HS-5 (cell line): ENCODE measurements around the gene ZNF341.
"Not testable (repeated sequence)": the region's sequence is repeated elsewhere in the genome, so short reads cannot be mapped to it uniquely, and the experiment has no call there.

Experiments
- DNase-seq: peaks from one replicate; pipeline ENCODE4 v3.0.0-alpha.2; 2012; ENCODE audit warnings: low read depth

Gene ZNF341

DNA sequence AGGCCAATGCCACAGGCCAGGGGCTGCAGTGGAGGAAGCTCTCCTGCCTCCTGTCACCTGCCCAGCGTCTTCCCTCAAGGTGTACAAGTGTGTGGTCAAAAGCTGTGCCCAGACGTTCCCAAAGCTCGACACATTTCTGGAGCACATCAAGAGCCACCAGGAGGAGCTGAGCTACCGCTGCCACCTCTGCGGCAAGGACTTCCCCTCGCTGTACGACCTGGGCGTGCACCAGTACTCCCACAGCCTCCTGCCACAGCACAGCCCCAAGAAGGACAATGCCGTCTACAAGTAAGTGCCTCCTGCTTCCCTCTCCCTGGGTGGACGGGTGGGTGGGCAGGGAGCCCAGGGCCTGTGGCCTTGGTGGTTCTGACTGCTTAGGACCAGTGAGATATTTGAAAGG lies 38.2 kb downstream of the ZNF341 start:
- DNase-seq: no peak

DNA sequence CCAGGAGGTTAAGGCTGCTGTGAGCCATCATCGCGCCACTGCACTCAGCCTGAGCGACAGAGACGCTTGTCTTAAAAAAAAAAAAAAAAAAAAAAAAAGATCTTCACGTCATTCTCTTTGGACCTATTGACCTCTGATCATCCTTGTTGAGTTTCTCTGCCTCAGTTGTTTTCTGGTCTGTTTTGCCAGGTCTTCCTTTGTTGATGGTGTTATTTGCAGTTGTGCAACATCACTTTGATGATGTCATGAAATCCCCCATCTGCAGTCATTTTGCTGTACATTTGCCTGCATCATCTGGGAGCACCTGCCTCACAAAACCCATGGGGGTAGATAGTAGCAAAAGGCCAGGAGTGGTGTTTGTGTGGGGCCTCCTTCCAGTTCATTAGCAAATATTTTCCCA lies 40.1 kb downstream of the ZNF341 start:
- no peak for DNase-seq

DNA sequence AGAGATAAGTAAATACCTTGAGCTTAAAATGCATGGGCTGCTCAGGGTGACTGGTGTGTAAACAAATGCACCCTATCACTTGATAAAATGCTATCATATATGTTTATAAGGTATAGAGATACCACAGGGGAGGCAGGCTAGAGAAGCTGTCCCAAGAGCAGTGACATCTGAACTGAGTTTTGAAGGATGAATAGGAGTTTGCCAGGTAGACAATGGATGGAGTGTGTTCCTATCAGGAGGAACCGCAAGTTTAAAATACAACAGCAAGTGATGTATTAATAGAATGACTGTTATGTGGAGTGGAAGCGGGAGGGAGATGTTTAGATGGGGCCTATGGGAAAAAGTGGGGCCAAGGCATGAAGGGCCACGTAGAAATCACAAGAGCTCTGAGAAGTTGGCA lies 40.6 kb downstream of the ZNF341 start:
- no peak for DNase-seq

DNA sequence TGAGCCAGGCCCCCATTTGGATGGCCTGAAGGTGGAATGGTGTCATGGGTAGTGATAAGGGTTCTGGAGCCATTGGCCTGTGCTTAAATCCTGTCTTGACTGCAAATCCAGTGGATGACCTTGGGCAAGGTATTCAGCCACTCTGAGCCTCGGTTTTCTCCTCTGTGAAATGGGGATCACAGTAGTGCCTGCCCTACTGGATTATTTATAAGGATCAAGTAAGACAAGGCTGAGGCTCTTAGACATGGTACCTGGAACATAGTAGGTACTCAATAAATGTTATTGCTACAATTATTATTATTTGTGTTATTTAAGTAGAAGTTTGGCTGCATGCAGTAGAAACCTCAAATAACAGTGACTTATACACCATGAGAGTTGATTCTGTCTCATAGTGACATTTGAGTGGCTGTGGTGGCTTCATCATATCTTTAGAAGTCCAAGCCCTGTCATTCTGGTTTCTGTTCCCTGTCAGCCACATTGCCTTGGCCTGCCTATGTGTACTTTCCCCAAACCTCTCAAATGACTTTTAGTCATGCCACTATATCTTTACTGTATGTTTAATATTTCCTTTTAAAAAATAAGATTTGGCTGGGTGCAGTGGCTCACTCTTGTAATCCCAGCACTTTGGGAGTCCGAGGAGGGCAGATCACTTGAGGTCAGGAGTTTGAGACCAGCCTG lies 41.8 kb downstream of the ZNF341 start:
- DNase-seq: no peak

DNA sequence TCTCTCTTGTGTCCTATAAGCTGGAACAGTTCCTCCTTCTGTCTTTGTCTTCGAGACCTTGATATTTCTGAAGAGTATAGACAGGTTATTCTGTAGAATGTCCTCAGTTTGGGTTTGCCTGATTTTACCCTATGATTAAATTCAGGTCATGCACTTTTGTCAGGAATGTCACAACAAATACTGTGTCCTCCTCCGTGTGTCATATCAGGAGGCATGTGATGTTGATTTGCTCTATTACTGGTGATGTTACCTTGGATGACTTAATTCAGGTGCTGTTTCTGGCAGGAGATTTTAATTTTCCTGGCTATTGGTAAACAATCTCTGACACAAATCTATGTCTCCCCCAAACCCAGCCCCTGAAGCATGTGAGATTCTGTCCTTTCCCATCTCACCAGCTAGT lies 46.0 kb downstream of the ZNF341 start:
- DNase-seq: no peak

DNA sequence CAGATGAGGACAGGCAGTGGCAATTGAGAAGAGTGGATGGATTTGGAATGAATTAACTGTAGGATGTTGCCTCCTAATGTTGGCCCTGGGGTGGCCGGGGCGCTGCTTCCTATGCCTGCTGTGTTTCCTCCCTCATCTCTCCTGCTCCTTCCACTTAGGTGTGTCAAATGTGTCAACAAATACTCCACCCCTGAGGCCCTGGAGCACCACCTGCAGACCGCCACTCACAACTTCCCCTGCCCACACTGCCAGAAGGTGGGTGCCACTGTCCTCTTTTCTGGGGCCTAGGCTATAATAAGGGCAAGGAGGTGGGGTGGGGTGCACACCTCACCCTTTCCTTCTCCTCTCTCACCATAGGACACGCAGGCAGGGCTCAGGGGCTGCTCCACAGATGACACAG lies 49.3 kb downstream of the ZNF341 start:
- DNase-seq: no peak

DNA sequence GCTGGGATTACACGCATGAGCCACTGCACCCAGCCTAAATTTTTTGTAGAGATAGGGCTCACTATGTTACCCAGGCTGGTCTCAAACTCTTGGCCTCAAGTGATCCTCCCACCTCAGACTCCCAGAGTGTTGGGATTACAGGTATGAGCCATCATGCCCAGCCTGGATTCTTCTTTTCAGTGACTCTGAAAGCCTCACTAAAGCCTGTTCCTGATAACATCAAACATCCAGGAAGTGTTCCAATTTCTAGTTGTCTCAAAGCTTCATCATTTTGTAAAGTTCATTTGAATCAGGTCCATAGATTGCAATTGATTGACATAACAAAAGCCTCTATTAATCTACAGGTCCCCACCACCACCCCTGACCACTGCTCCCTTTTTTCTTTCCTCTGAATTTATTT lies 50.1 kb downstream of the ZNF341 start:
- DNase-seq: no peak

DNA sequence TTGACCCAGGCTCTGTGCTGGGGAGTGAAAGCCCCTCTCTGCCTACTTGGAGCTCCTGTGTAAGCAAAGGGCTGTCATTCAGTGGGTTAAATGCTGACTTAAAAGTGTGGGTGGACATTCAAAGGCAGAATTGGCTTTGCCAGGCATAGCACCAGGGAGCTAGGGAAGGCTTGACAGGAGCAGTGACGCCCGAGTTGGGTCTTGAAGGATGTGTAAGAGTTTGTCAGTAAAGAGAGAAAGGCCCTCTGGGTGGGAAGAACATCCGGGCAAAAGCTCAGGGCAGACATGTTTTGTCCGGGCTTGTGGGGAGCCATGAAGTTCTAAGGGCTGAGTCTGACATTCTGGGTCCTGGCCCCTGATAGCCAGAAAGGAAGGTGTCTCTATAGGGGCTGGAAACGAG lies 51.5 kb downstream of the ZNF341 start:
- no peak for DNase-seq

DNA sequence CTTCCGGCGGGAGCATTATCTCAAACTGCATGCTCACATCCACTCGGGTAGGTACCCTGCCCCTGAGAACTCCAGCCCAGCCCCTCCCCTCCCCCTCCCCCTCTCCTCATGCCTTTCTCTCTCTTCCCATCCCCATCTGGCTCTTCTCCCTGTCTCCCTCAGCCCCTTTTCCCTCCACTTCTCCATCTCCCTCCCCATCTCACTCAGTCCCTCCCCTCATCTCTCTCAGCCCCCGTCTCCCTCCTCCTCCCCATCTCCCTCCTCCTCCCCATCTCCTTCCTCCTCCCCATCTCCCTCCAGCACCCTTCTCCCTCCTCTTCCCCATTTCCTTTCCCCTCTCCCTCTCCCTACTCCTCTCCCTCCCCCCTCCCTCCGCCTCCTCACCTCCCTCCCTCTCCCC lies 52.0 kb downstream of the ZNF341 start:
- DNase-seq: no peak

DNA sequence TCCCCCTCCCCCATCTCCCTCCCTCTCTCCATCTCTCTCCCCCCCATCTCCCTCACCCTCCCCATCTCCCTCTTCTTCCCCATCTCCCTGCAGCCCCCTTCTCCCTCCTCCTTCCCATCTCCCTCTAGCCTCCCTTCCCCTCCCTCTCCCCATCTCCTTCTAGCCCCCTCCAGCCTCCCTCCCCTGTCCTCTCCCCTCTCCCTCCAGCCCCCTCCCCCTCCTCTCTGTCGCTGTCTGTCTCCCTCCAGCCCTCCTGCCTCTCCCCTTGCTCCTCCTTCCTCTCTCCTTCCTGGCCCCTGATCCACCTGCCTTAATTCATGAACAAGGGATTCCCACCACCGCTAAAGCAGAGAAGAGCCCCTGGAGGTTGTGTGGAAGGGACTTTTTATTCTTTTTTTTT lies 52.4 kb downstream of the ZNF341 start:
- no peak for DNase-seq

DNA sequence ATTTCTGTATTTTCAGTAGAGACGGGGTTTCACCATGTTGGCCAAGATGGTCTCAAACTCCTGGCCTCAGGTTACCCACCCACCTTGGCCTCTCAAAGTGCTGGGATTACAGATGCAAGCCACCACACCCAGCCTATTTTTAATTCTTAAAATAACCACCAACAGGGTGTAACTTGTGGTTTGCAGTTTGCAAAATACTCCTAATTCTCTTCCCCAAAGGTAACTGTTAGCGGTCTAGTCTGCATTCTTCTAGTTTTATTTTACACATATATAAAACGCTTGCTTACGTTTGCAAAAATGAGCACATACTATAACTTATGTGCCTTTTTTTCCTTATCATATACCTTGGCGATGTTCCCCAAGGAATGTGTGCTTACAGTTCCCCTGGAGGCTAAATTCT lies 53.7 kb downstream of the ZNF341 start:
- no peak for DNase-seq

DNA sequence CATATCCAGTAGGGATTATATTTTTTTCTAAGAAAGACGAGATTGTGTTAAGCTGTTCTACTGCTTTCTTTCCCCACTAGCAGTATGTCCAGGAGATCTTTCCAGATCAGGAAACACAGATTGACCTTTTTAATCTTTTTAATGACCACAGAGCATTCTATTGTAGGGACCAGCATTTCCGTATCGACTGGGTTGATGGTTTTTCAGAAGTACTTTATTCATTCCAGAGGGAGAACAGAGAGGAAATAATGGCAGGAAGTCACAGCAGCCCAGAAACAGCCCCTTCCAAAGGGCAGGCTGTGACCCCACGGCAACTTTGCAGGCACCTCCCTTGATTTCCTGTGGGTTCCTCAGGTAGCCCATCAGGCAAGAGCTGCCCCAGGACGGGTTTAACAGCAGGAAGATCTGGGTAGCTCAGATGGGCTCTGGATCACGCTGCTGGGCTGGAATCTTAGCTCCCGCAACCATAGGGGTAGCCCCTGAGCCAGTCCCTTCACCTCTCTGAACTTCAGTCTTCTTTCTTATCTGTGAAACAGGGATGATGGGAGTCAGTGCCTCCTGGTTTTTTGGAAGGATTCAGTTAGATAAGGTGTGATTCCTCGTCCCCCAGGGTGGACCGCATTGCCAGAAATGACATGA lies 55.6 kb downstream of the ZNF341 start:
- DNase-seq: no peak

DNA sequence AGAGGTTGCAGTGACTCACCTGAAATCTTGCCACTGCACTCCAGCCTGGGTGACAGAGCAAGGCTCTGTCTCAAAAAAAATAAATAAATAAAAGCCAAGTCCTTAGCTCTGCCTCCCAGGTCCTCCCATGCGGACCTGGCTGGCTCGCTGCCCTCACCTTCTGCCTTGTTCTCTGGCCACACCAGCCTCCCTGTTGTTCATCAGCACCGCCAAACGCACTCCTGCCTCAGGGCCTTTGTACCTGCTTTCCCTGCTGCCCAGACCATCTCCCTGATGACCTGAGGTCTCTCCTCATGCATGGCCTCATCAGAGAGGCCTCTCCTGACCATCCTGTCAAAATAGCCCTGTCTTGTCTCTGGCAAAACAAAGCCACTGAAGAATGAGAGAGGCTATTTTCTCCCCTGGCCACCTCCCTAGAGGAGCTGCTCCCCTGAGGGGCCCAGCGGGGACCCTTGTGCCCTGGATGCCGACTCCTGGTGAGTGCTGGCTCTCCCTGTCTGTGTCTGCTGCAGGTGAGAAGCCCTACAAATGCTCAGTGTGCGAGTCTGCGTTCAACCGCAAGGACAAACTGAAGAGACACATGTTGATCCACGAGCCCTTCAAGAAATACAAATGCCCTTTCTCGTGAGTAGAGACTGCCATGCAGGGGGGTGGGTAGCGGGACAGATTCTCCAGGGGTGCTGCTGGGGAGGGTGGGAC lies 56.7 kb downstream of the ZNF341 start:
- no peak for DNase-seq

DNA sequence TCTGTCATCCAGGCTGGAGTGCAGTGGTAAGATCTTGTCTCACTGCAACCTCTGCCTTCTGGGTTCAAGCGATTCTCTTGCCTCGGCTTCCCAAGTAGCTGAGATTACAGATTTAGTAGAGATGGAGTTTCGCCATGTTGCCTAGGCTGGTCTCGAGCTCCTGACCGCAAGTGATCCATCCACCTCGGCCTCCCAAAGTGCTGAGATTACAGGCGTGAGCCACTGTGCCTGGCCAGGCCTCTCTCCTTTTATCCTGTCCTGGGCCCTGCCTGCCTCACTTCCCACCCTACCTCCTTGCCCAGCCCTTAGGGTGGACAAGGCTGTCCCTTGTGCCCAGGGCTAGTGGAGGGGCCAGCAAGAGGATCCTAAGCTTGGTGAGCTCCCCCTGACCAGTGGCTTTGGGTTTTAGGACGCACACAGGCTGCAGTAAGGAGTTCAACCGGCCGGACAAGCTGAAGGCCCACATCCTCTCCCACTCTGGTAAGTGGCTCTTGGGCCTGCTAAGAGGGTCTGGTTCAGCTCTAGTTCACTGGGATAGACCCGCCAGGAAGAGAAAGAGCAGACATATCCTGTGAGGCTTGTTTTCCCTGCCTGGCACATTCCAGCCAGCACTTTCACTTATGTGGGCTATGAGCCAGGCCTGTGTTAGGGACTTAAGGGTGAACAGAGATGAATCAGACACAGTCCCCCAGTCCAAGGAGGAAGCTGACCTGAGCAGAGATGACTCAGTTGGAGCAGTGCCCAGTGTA lies 57.5 kb downstream of the ZNF341 start:
- DNase-seq: peak; percentile 98

DNA sequence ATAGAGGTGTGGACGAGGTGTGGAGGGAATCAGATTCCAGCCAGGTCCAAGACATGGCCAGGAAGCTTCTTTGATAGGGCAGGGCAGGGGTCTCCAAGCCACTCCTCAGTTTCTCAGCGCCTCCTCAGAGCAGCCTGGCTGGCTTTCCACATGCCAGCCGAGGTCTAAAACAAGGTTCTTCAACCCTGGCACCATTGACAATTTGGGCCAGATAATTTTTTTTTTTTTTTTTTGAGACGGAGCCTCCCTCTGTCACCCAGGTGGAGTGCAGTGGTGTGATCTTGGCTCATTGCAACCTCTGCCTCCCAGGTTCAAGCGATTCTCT lies 58.0 kb downstream of the ZNF341 start:
- DNase-seq: no peak

DNA sequence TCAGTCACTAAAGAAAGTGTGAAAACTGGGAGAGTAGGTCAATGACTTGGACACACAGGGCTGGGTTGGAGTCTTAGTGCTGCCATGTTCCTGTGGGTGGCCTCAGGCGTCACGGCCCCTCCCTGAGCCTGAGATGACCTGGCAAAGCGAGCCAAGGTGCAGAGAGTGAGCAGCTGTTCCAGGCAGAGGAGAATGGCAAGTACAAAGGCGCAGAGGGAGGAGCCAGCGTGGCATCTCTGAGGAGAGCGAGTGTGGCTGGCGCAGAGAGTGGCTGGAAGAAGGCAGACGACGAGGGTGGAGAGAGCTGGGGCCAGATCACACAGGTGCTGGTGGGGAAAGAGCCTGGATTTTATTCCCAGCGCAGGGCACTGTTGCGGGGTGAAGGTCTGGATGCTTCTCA lies 58.8 kb downstream of the ZNF341 start:
- DNase-seq: no peak

DNA sequence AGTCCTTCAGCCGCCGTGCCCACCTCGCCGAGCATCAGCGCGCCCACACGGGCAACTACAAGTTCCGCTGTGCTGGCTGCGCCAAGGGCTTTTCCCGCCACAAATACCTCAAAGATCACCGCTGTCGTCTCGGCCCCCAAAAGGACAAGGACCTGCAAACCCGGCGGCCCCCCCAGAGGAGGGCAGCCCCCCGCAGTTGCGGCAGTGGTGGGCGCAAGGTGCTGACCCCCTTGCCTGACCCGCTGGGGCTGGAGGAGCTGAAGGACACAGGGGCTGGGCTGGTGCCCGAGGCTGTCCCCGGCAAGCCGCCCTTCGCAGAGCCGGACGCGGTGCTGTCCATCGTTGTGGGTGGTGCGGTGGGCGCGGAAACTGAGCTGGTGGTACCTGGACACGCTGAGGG lies 59.2 kb downstream of the ZNF341 start:
- no peak for DNase-seq

DNA sequence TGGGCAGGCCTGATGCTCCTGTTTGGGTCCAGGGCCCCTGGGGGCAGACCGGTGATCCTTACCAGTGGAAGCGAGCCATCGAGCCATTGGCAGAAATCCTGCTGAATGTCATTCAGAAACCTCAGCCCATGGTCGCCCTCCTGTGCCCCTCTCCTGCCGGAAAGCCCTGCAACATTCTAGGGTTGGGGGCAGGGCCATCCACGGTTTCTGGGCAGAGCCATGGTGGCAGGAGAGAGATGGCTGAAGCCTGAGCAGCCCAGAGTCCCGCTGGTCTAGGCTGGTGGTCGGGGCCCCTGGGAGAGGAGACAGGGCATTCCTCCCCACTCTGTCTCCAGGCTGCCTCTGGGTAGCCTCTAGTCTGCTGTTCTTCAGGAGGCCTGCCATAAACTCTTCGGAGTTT lies 59.7 kb downstream of the ZNF341 start:
- DNase-seq: no peak

DNA sequence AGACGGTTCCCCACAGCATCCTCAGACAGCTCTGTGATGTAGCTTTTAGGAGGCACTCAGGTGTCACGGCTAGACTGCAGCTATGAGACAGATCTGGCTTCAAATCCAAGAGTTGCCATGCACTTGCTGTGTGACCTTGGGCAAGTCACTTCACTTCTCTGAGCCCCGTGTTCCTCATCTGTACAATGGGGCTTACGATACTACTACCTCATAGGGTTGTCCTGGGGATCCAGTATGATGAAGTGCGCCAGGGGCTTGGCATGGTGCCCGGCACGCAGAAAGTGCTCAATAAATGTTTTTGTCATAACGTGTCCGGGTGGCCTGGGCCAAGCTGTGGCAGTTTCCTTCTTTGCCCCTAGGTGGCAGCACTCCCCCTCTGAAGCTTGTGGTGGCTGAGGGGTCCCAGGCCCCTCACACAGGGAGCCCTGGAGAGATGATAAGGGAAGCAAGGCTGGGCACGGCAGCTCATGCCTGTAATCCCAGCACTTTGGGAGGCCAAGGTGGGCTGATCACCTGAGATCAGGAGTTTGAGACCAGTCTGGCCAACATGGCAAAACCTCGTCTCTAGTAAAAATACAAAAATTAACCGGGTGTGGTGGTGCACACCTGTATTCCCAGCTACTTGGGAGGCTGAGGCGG lies 60.3 kb downstream of the ZNF341 start:
- no peak for DNase-seq

DNA sequence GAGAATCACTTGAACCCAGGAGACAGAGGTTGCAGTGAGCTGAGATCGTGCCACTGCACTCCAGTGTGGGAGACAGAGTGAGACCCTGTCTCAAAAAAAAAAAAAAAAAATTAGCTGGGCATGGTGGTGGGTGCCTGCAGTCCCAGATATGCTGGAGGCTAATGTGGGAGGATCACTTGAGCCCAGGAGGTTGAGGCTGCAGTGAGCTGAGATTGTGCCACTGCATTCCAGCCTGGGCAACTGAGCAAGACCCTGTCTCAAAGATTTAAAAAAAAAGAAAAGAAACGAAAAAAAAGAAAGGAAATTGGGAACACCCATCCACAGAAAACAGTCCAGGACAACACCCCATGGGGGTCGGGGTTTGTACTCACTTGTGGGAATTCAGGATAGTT lies 60.8 kb downstream of the ZNF341 start:
- not testable (repeated sequence) for DNase-seq

DNA sequence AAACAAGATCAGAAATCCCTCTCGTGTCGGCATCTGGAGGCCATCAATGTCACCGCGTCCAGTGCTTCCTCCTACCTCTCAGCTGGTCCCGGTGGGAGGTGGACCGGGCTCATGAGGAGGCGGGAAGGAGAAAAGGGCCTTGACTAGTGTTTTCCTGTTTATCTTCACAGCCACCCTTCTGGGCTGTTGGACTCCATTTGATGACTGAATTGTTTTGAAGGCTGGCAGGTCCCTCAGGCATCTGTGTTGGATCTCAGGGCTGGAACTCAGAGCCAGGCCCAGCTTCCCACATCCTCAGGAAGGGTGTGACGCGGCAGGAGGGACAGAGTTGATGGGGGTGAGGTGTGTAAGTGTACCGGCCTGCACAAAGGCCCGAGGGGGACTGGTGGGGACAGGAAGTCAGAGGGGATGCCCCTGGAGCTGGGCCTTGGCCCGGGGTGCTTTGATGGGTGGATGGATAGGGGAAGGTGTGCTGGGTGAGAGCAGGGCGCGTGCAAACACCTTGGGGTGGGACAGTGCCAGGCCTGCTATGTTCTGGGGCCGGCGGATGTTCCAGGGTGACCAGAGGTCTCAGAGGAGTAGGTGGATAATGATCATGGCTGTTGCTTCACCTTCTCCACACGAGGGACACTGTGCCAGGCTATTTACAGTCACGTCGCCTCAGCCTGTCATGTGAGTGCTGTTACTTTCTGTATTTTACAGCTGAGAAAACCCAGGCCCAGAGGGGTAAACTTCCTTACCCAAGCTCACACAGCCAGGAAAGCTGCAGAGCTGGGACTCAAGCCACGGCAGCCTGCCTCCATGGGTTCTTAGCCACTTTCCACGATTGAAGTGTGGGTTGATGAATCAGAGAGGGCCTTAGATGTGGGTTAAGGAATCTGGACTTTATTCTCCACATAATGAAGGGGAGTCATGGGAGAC lies 61.5 kb downstream of the ZNF341 start:
- DNase-seq: no peak
